Measurements from ENCODE around the gene AKT1. TPM values are rescaled to one million over a fixed set of nuclear protein-coding genes. Genes with fewer than 3 reads are reported as not detected.
A peak's percentile ranks its signal among the peaks of the same experiment; 100 is the strongest.

Gene AKT1
- total and polyA plus RNA-seq, 4 donors = 30.6 to 192 (median 58.7) TPM

GRCh38 chr14:104799244-104800014 lies 3.9 kb upstream of the AKT1 start:
- Histone ChIP-seq H3K4me1 (ENCODE audit: control insufficient read depth in 4 of 4, insufficient read depth in 4 of 4, low read length in 3 of 4) (peaks cover 19 to 43% (median 30%) of the 10 kb centered on the region in 4 donors), H3K9ac (ENCODE audit: low read depth in 1 of 2, low read length in 2 of 2) (peak overlapping the region in 1 of 2 donors; percentile 72), H3K27ac (ENCODE audit: low read depth in 1 of 2, low read length in 2 of 2) (peak overlapping the region; percentile 96 to 97), H3K36me3 (ENCODE audit: control insufficient read depth in 4 of 4, insufficient read depth in 3 of 4, low read depth in 1 of 4, low read length in 3 of 4) (no peaks in the 10 kb centered on the region), H3K27me3 (ENCODE audit: control insufficient read depth in 4 of 4, insufficient read depth in 4 of 4, low read length in 3 of 4) (no peaks in the 10 kb centered on the region), H3K4me3 (ENCODE audit: low read depth in 1 of 3, low read length in 3 of 3) (peak overlapping the region in 1 of 3 donors; percentile 76), H3K9me3 (ENCODE audit: control insufficient read depth in 4 of 4, low read length in 3 of 4) (no peaks in the 10 kb centered on the region)
- no peak for DNase-seq (ENCODE audit: low spot score)
- TF ChIP-seq FOXA1 (IDR thresholded peaks at IDR 0.05) (no peak), HNF4G (IDR thresholded peaks at IDR 0.05) (no peak), HNF4A (conservative IDR thresholded peaks at IDR 0.05) (no peak), YY1 (IDR thresholded peaks at IDR 0.05) (no peak)
- 66% methylated on average over 21 of the region's 21 CpGs for WGBS

GRCh38 chr14:104798300-104799243 lies 3.0 kb upstream of the AKT1 start:
- H3K9me3 ChIP-seq (ENCODE audit: control insufficient read depth in 4 of 4, low read length in 3 of 4) = no peaks in the 10 kb centered on the region
- no peak overlapping the region for H3K4me3 ChIP-seq (ENCODE audit: low read depth in 1 of 3, low read length in 3 of 3)
- peaks cover 27 to 49% (median 36%) of the 10 kb centered on the region in 4 donors for H3K4me1 ChIP-seq (ENCODE audit: control insufficient read depth in 4 of 4, insufficient read depth in 4 of 4, low read length in 3 of 4)
- peak overlapping the region; percentile 96 to 97 for H3K27ac ChIP-seq (ENCODE audit: low read depth in 1 of 2, low read length in 2 of 2)
- H3K36me3 ChIP-seq (ENCODE audit: control insufficient read depth in 4 of 4, insufficient read depth in 3 of 4, low read depth in 1 of 4, low read length in 3 of 4) = no peaks in the 10 kb centered on the region
- 84% methylated on average over 16 of the region's 16 CpGs for WGBS
- no peak for DNase-seq (ENCODE audit: low spot score)
- no peaks in the 10 kb centered on the region for H3K27me3 ChIP-seq (ENCODE audit: control insufficient read depth in 4 of 4, insufficient read depth in 4 of 4, low read length in 3 of 4)
- no peak for TF ChIP-seq RXRA (IDR thresholded peaks at IDR 0.05)
- no peak for TF ChIP-seq HNF4G (IDR thresholded peaks at IDR 0.05)
- no peak for TF ChIP-seq HNF4A (conservative IDR thresholded peaks at IDR 0.05)
- no peak for TF ChIP-seq RAD21 (IDR thresholded peaks at IDR 0.05)
- no peak for TF ChIP-seq REST (IDR thresholded peaks at IDR 0.05)
- TF ChIP-seq EGR1 (IDR thresholded peaks at IDR 0.05; ENCODE audit: low read depth in 2 of 2) = no peak
- TF ChIP-seq FOXA1 (IDR thresholded peaks at IDR 0.05) = no peak
- no peak for TF ChIP-seq SP1 (IDR thresholded peaks at IDR 0.05)
- TF ChIP-seq YY1 (IDR thresholded peaks at IDR 0.05) = no peak
- TF ChIP-seq ZBTB33 (IDR thresholded peaks at IDR 0.05) = no peak
- no peak for TF ChIP-seq CTCF (IDR thresholded peaks at IDR 0.05; ENCODE audit: low read depth, low read length, missing input control)
- H3K9ac ChIP-seq (ENCODE audit: low read depth in 1 of 2, low read length in 2 of 2) = no peak overlapping the region

All from liver (tissue), 9 donors.